Transverse colon (tissue), 4 donors: ENCODE results near the gene MED13.

ENCODE experiments used
- CTCF ChIP-seq, 5 experiments: fragments of 200-600 bp in 3 of 5; fragments of 450-650 bp in 2 of 5; sonication (generic) in 3 of 5; IDR thresholded peaks; 1 replicate in 2 of 5; 2 replicates in 3 of 5; pipeline ENCODE4 v1.5.1; 2016 to 2017; ENCODE audit warnings: antibody characterized with exemption in 5 of 5, inconsistent platforms in 3 of 5, mild to moderate bottlenecking in 2 of 5, moderate library complexity in 1 of 5
- EP300 ChIP-seq: sonication (generic); formaldehyde crosslinking; IDR thresholded peaks from one replicate; pipeline ENCODE4 v1.6.1; 2017; ENCODE audit warnings: antibody characterized with exemption, low read depth
- POLR2A ChIP-seq: fragments of 450-650 bp; IDR thresholded peaks from one replicate; pipeline ENCODE4 v1.6.1; 2016; ENCODE audit warnings: antibody characterized with exemption, mild to moderate bottlenecking, moderate library complexity
- POLR2AphosphoS5 ChIP-seq, 3 donors: sonication (generic); formaldehyde crosslinking; IDR thresholded peaks; one replicate each; pipeline ENCODE4 v1.6.1; 2016; ENCODE audit warnings: antibody characterized with exemption in 3 of 3

GRCh38 chr17:62070900-62071299 lies 5.8 kb upstream of the MED13 start:
- no peak for TF ChIP-seq CTCF (IDR thresholded peaks at IDR 0.05)
- TF ChIP-seq EP300 = no peak
- no peak for TF ChIP-seq POLR2A
- TF ChIP-seq POLR2AphosphoS5 (IDR thresholded peaks at IDR 0.05) = no peak
